SK-N-SH (cell line): ENCODE results near the gene NAE1.

Source experiments
- CTCF ChIP-seq: fragments of 200-600 bp; sonication (generic); IDR thresholded peaks from 2 replicates; pipeline ENCODE4 v1.6.1; 2017; ENCODE audit warnings: antibody characterized with exemption, mild to moderate bottlenecking, moderate library complexity
- NFIC ChIP-seq: IDR thresholded peaks from 2 replicates; pipeline ENCODE4 v1.4.0; 2012; ENCODE audit warnings: borderline replicate concordance
- REST ChIP-seq: IDR thresholded peaks from 2 replicates; pipeline ENCODE4 v1.6.1; 2012; ENCODE audit warnings: mild to moderate bottlenecking, low read depth, low read length, moderate library complexity
- RFX5 ChIP-seq: IDR thresholded peaks from 2 replicates; pipeline ENCODE4 v1.6.1; 2012; ENCODE audit warnings: mild to moderate bottlenecking, improper control_type of control experiment, low read length
- SIN3A ChIP-seq: IDR thresholded peaks from 2 replicates; pipeline ENCODE4 v1.6.1; 2012; ENCODE audit warnings: low read depth, mild to moderate bottlenecking, low read length, moderate library complexity, borderline replicate concordance
- TAF1 ChIP-seq: IDR thresholded peaks from 2 replicates; pipeline ENCODE4 v1.6.1; 2012; ENCODE audit warnings: low read depth, mild to moderate bottlenecking, low read length, moderate library complexity, borderline replicate concordance

GRCh38 chr16:66824006-66824405 is 6.8 kb downstream of the NAE1 start:
- TF ChIP-seq RFX5, result no peak
- no peak for TF ChIP-seq REST
- TF ChIP-seq CTCF, result no peak
- TF ChIP-seq SIN3A, result no peak
- TF ChIP-seq TAF1, result no peak
- no peak for TF ChIP-seq NFIC
